Trophoblast cell (in vitro differentiated cells and primary cell): ENCODE results near the gene HNRNPA0.

Experiments used
- DNase-seq, 2 donors: peaks; one replicate each; pipeline ENCODE4 v3.0.0-alpha.2; 2016
- H2AFZ ChIP-seq: 2 replicates; pipeline ENCODE4 v1.6.1; 2013; ENCODE audit warnings: low read length, moderate library complexity, mild to moderate bottlenecking; ENCODE audit not compliant: insufficient read depth, poor library complexity
- H2AK5ac ChIP-seq: 2 replicates; pipeline ENCODE4 v1.6.1; 2013; ENCODE audit warnings: mild to moderate bottlenecking, low read length
- H2BK120ac ChIP-seq: 2 replicates; pipeline ENCODE4 v1.6.1; 2013; ENCODE audit warnings: low read length, mild to moderate bottlenecking, moderate library complexity; ENCODE audit not compliant: insufficient read depth, poor library complexity
- H2BK12ac ChIP-seq: 2 replicates; pipeline ENCODE4 v1.6.1; 2013; ENCODE audit warnings: mild to moderate bottlenecking, low read length, moderate library complexity
- H2BK5ac ChIP-seq: 2 replicates; pipeline ENCODE4 v1.6.1; 2013; ENCODE audit warnings: low read length, low read depth, moderate library complexity, mild to moderate bottlenecking; ENCODE audit not compliant: poor library complexity
- H3K14ac ChIP-seq: 2 replicates; pipeline ENCODE4 v1.6.1; 2013; ENCODE audit warnings: mild to moderate bottlenecking, low read length
- H3K18ac ChIP-seq: 2 replicates; pipeline ENCODE4 v1.6.1; 2013; ENCODE audit warnings: mild to moderate bottlenecking, low read length
- H3K23ac ChIP-seq: 2 replicates; pipeline ENCODE4 v1.6.1; 2013; ENCODE audit warnings: low read length
- H3K27ac ChIP-seq: 2 replicates; pipeline ENCODE4 v1.5.1; 2013; ENCODE audit warnings: low read depth, mild to moderate bottlenecking, inconsistent platforms, low read length, moderate library complexity
- H3K27me3 ChIP-seq: 2 replicates; pipeline ENCODE4 v1.6.1; 2013; ENCODE audit warnings: inconsistent platforms, mild to moderate bottlenecking, low read length, moderate library complexity; ENCODE audit not compliant: insufficient read depth
- H3K36me3 ChIP-seq, 2 experiments: 1 replicate in 1 of 2; 2 replicates in 1 of 2; pipeline ENCODE4 v1.6.1; 2013; ENCODE audit warnings: low read length in 2 of 2, mild to moderate bottlenecking in 2 of 2, moderate library complexity in 1 of 2; ENCODE audit not compliant: insufficient read depth in 2 of 2, control insufficient read depth in 1 of 2
- H3K4ac ChIP-seq: 2 replicates; pipeline ENCODE4 v1.6.1; 2013; ENCODE audit warnings: low read depth, mild to moderate bottlenecking, low read length, moderate library complexity
- H3K4me1 ChIP-seq, 2 experiments: 1 replicate in 1 of 2; 2 replicates in 1 of 2; pipeline ENCODE4 v1.6.1; 2013; ENCODE audit warnings: low read length in 2 of 2, mild to moderate bottlenecking in 2 of 2, moderate library complexity in 1 of 2; ENCODE audit not compliant: insufficient read depth in 2 of 2, control insufficient read depth in 1 of 2
- H3K4me2 ChIP-seq: 2 replicates; pipeline ENCODE4 v1.6.1; 2013; ENCODE audit warnings: inconsistent platforms, mild to moderate bottlenecking, low read length, moderate library complexity
- H3K4me3 ChIP-seq: 2 replicates; pipeline ENCODE4 v1.5.1; 2013; ENCODE audit warnings: mild to moderate bottlenecking, low read depth, low read length, inconsistent platforms
- H3K79me1 ChIP-seq: one replicate; pipeline ENCODE4 v1.6.1; 2013; ENCODE audit warnings: low read length
- H3K79me2 ChIP-seq: 2 replicates; pipeline ENCODE4 v1.6.1; 2013; ENCODE audit warnings: low read length, mild to moderate bottlenecking; ENCODE audit not compliant: control insufficient read depth, insufficient read depth, poor library complexity
- H3K9ac ChIP-seq: 2 replicates; pipeline ENCODE4 v1.6.1; 2013; ENCODE audit warnings: mild to moderate bottlenecking, low read length
- H3K9me3 ChIP-seq: 2 replicates; pipeline ENCODE4 v1.6.1; 2013; ENCODE audit warnings: low read depth, mild to moderate bottlenecking, control low read depth, inconsistent platforms, low read length; ENCODE audit not compliant: insufficient read depth
- H4K12ac ChIP-seq: 2 replicates; pipeline ENCODE4 v1.6.1; 2013; ENCODE audit warnings: low read depth, mild to moderate bottlenecking, low read length, moderate library complexity
- H4K8ac ChIP-seq: 2 replicates; pipeline ENCODE4 v1.6.1; 2013; ENCODE audit warnings: low read depth, mild to moderate bottlenecking, low read length, moderate library complexity
- H4K91ac ChIP-seq: one replicate; pipeline ENCODE4 v1.6.1; 2013; ENCODE audit warnings: low read depth, mild to moderate bottlenecking, low read length, moderate library complexity
- WGBS: extraction: QIAGEN DNeasy Blood & Tissue Kit; methylation state at CpG from one replicate; pipeline ENCODE4 v1.1.7; 2013; ENCODE audit warnings: missing lambda C conversion rate; ENCODE audit not compliant: insufficient read length, insufficient coverage; ENCODE audit errors: extremely low coverage; 5-methylcytosine and 5-hydroxymethylcytosine counted together

Gene HNRNPA0

DNA sequence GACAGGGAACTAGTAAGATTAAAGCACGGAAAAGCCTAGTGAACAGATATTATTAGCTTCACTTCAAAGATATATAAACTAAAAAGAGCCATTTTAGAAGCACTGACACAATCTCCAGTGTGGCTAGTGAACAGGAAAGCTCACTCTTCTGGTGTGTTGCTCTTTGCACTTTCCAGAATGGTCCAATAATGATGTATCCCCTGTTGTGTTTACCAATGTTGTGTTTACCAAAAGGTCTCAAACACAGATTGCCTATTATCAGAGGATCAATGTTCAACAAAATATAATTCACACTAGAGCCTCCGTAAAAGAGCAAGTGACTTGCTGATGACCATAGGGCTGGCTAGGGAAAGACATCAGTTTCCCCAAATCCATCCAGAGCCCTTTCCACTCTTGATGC, 29.9 kb downstream of the HNRNPA0 start:
- Histone ChIP-seq H3K9ac (no peak overlapping the region), H3K9me3 (no peaks in the 10 kb centered on the region), H3K4ac (no peak overlapping the region), H4K12ac (no peak overlapping the region), H3K18ac (no peak overlapping the region), H3K23ac (no peak overlapping the region), H2AFZ (no peak overlapping the region), H3K4me1 (no peaks in the 10 kb centered on the region), H3K27me3 (no peaks in the 10 kb centered on the region), H4K8ac (no peak overlapping the region), H3K4me3 (no peak overlapping the region), H3K36me3 (no peaks in the 10 kb centered on the region), H3K27ac (no peak overlapping the region), H3K4me2 (no peak overlapping the region), H2BK5ac (no peak overlapping the region), H3K14ac (no peak overlapping the region), H2BK12ac (no peak overlapping the region), H2BK120ac (no peak overlapping the region), H4K91ac (no peak overlapping the region), H2AK5ac (no peak overlapping the region), H3K79me1 (no peaks in the 10 kb centered on the region), H3K79me2 (no peaks in the 10 kb centered on the region)
- no CpG with 5 or more reads among the region's 2 CpGs for WGBS
- DNase-seq: no peak

GRCh38 chr5:137718611-137719010, 35.6 kb downstream of the HNRNPA0 start:
- H2AK5ac ChIP-seq: no peak overlapping the region
- H2BK12ac ChIP-seq: no peak overlapping the region
- no peak overlapping the region for H3K4me3 ChIP-seq
- H3K4ac ChIP-seq: no peak overlapping the region
- no peak overlapping the region for H2AFZ ChIP-seq
- no peak overlapping the region for H4K8ac ChIP-seq
- H3K36me3 ChIP-seq: no peaks in the 10 kb centered on the region
- H3K9me3 ChIP-seq: no peaks in the 10 kb centered on the region
- H3K4me1 ChIP-seq: no peaks in the 10 kb centered on the region
- no peaks in the 10 kb centered on the region for H3K79me2 ChIP-seq
- H3K9ac ChIP-seq: no peak overlapping the region
- no peak overlapping the region for H3K27ac ChIP-seq
- no peak overlapping the region for H2BK5ac ChIP-seq
- H4K12ac ChIP-seq: no peak overlapping the region
- no peak overlapping the region for H3K18ac ChIP-seq
- no peaks in the 10 kb centered on the region for H3K27me3 ChIP-seq
- H3K14ac ChIP-seq: no peak overlapping the region
- no peak overlapping the region for H4K91ac ChIP-seq
- H3K4me2 ChIP-seq: no peak overlapping the region
- H3K23ac ChIP-seq: no peak overlapping the region
- H2BK120ac ChIP-seq: no peak overlapping the region
- DNase-seq: no peak
- no peaks in the 10 kb centered on the region for H3K79me1 ChIP-seq

DNA sequence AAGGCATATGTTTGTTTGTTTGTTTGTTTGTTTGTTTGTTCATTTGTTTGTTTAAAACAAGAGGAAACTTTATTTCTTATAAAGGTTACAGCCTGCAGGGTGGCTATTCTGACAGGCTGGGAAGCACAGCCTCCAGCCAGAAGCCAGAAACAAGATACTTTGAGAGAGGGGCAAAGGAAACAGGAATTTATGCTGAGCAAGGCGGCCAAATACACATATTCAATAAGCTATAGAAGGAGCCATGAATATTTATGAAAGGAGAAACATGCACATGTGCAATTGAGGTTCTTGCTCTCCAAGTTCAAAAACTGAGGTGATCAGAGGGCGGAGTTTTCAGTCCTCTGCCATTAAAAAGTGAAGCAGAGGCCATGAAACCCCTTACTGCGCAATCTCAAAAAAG, 37.8 kb downstream of the HNRNPA0 start:
- no peak overlapping the region for H3K4me3 ChIP-seq
- no peak overlapping the region for H2BK12ac ChIP-seq
- H3K27ac ChIP-seq: no peak overlapping the region
- no peak overlapping the region for H3K14ac ChIP-seq
- H2AK5ac ChIP-seq: no peak overlapping the region
- no peak overlapping the region for H3K18ac ChIP-seq
- H3K4me1 ChIP-seq: no peaks in the 10 kb centered on the region
- no peaks in the 10 kb centered on the region for H3K27me3 ChIP-seq
- no peak overlapping the region for H2AFZ ChIP-seq
- H2BK120ac ChIP-seq: no peak overlapping the region
- H3K4ac ChIP-seq: no peak overlapping the region
- H3K9ac ChIP-seq: no peak overlapping the region
- no peak for DNase-seq
- H3K36me3 ChIP-seq: no peaks in the 10 kb centered on the region
- no peak overlapping the region for H4K12ac ChIP-seq
- H3K9me3 ChIP-seq: no peaks in the 10 kb centered on the region
- H3K4me2 ChIP-seq: no peak overlapping the region
- no peaks in the 10 kb centered on the region for H3K79me1 ChIP-seq
- no peak overlapping the region for H3K23ac ChIP-seq
- H3K79me2 ChIP-seq: no peaks in the 10 kb centered on the region
- no peak overlapping the region for H4K91ac ChIP-seq
- H4K8ac ChIP-seq: no peak overlapping the region
- WGBS: no CpG with 5 or more reads among the region's 3 CpGs
- no peak overlapping the region for H2BK5ac ChIP-seq

DNA sequence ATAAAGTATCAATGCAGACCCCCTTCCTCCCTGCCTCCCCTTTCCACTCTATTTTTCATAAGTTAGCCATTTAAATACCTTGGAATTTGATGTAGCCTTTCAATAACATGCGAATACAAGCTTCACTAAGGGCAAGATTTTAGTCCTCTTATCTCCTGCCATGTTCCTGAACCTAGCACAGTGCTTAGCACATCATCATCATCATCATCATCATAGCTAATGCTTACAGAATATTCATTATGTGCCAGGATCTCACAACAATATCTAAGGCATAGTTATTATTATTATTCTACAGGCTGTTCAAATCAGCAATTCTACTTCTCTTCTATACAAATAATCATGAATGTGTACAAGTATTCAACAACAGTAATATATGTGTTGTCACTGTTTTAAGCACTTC, 38.7 kb downstream of the HNRNPA0 start:
- no peak overlapping the region for H3K23ac ChIP-seq
- no peak overlapping the region for H2BK12ac ChIP-seq
- no peak overlapping the region for H3K9ac ChIP-seq
- no peak overlapping the region for H4K12ac ChIP-seq
- no peak overlapping the region for H3K27ac ChIP-seq
- no peaks in the 10 kb centered on the region for H3K36me3 ChIP-seq
- no peak overlapping the region for H4K91ac ChIP-seq
- no peak for DNase-seq
- H3K4ac ChIP-seq: no peak overlapping the region
- H3K18ac ChIP-seq: no peak overlapping the region
- no peak overlapping the region for H2AK5ac ChIP-seq
- no peak overlapping the region for H2BK5ac ChIP-seq
- H3K14ac ChIP-seq: no peak overlapping the region
- no peak overlapping the region for H2AFZ ChIP-seq
- no peak overlapping the region for H4K8ac ChIP-seq
- no peak overlapping the region for H3K4me2 ChIP-seq
- H2BK120ac ChIP-seq: no peak overlapping the region
- no peak overlapping the region for H3K4me3 ChIP-seq
- H3K79me2 ChIP-seq: no peaks in the 10 kb centered on the region
- no CpG with 5 or more reads among the region's 1 CpG for WGBS
- no peaks in the 10 kb centered on the region for H3K4me1 ChIP-seq
- H3K27me3 ChIP-seq: no peaks in the 10 kb centered on the region
- no peaks in the 10 kb centered on the region for H3K9me3 ChIP-seq
- no peaks in the 10 kb centered on the region for H3K79me1 ChIP-seq

DNA sequence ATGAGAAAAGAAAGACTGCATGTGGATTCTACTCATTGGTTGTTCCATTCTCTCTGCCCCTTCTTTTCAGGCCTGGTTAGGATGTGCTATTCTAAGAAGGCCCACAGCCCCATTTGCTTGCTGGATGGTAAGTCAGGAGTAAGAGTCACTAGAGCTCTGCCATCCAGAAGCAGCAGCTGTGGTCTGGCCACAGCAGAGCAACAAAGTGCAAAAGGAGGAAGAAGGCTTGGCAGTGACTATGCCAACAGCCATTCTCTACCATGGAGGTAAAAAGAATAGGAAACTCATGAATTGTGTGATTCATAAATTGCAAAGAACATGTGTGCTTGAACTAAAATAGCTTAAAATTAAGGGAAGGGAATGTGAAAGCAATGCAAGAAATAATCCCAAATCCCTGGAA, 39.2 kb downstream of the HNRNPA0 start:
- Histone ChIP-seq H3K18ac (no peak overlapping the region), H4K91ac (no peak overlapping the region), H3K4me3 (no peak overlapping the region), H2BK120ac (no peak overlapping the region), H4K8ac (no peak overlapping the region), H3K27me3 (no peaks in the 10 kb centered on the region), H3K9me3 (no peaks in the 10 kb centered on the region), H3K79me1 (no peaks in the 10 kb centered on the region), H3K9ac (no peak overlapping the region), H3K79me2 (no peaks in the 10 kb centered on the region), H2AFZ (no peak overlapping the region), H4K12ac (no peak overlapping the region), H2BK12ac (no peak overlapping the region), H3K4ac (no peak overlapping the region), H3K27ac (no peak overlapping the region), H3K4me1 (no peaks in the 10 kb centered on the region), H2BK5ac (no peak overlapping the region), H3K14ac (no peak overlapping the region), H2AK5ac (no peak overlapping the region), H3K4me2 (no peak overlapping the region), H3K36me3 (no peaks in the 10 kb centered on the region), H3K23ac (no peak overlapping the region)
- DNase-seq: no peak
